Measurements from ENCODE around the gene GPER1.
"Not testable (repeated sequence)": the region's sequence is repeated elsewhere in the genome, so short reads cannot be mapped to it uniquely, and the experiment has no call there.

The GPER1 gene

DNA sequence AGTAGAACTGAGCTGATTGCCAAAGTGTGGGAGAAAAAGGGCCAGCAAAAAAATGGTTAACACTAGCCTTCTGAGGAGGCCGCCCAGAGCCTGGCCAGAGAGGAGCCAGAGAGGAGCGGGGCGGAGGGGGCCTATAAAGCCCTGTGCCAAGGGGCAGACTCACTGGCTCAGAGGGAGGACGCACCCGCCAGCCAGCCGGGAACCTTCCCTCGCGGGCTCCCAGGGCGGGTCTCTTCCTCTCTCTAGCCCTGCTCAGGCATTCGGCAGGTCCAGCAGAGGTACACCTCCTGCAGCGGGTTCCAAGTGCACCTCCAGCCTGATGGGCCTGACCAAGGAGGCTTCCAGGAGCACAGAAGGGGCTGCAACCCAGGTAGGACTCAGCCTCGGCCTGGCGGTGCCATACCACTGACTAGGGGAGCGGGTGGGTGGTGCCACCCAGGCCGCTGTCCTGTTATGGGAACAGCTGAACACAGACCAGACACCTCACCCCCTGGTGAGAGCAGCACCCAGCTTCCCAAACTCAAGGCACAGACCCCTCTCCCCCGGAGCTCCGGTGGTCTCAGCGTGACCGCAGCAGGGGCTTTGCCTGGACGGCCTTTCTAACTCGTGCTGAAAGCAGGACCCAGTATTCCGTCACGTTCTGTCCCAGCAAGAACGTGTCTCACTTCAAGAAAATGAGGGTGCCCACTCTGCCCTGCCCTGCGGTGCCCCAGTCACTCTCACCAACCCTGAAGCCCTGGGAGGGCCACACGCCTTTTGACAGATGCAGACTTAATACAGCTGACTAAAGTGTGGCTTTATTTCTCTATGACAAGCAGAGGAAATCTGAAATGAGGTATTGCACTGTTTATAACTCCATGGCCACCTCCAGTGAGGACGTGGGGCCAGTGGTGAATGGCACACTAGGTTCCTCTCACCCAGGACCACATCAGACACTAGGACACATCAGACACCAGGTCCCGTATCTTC, at the start of gene GPER1:
TSS of gene GPER1 (plus strand) at position 162 of the 969 bp plus-strand sequence. CDS start 3,616 bp downstream, outside the sequence.
- Histone ChIP-seq H3K36me3 (ENCODE audit: control insufficient read depth, insufficient read depth, low read length) (peaks cover 4% of the 10 kb centered on the region), H3K27me3 (replicated peaks; ENCODE audit: control insufficient read depth, insufficient read depth, low read length) (no peaks in the 10 kb centered on the region), H3K4me3 (replicated peaks; ENCODE audit: low read depth, low read length) (peak within 1 kb of the TSS; percentile 66)
- TF ChIP-seq, protein P1, sequence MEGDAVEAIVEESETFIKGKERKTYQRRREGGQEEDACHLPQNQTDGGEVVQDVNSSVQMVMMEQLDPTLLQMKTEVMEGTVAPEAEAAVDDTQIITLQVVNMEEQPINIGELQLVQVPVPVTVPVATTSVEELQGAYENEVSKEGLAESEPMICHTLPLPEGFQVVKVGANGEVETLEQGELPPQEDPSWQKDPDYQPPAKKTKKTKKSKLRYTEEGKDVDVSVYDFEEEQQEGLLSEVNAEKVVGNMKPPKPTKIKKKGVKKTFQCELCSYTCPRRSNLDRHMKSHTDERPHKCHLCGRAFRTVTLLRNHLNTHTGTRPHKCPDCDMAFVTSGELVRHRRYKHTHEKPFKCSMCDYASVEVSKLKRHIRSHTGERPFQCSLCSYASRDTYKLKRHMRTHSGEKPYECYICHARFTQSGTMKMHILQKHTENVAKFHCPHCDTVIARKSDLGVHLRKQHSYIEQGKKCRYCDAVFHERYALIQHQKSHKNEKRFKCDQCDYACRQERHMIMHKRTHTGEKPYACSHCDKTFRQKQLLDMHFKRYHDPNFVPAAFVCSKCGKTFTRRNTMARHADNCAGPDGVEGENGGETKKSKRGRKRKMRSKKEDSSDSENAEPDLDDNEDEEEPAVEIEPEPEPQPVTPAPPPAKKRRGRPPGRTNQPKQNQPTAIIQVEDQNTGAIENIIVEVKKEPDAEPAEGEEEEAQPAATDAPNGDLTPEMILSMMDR (IDR thresholded peaks at IDR 0.05; ENCODE audit: insufficient read depth, low read length, poor library complexity, severe bottlenecking), result no peak
- DNase-seq (ENCODE audit: extremely low read depth, insufficient read length), result no peak

DNA sequence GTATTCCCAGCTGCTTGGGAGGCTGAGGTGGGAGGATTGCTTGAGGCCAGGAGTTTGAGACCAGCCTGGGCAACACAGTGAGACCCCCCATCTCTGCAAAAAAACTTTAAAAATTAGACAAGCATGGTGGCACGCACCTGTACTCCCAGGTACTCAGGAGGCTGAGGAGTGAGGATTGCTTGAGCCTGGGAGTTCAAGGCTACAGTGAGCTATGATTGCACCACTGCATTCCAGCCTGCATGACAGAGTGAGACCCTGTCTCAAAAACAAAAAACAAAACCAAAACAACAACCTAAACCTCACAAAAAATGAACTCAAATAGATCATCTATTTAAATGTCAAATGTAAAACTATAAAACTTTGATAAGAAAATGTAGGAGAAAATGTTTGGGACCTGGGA, 47.7 kb upstream of the GPER1 start:
- H3K36me3 ChIP-seq (ENCODE audit: control insufficient read depth, insufficient read depth, low read length); H3K4me3 ChIP-seq (replicated peaks; ENCODE audit: low read depth, low read length); DNase-seq (ENCODE audit: extremely low read depth, insufficient read length); H3K27me3 ChIP-seq (replicated peaks; ENCODE audit: control insufficient read depth, insufficient read depth, low read length): not testable (repeated sequence)

DNA sequence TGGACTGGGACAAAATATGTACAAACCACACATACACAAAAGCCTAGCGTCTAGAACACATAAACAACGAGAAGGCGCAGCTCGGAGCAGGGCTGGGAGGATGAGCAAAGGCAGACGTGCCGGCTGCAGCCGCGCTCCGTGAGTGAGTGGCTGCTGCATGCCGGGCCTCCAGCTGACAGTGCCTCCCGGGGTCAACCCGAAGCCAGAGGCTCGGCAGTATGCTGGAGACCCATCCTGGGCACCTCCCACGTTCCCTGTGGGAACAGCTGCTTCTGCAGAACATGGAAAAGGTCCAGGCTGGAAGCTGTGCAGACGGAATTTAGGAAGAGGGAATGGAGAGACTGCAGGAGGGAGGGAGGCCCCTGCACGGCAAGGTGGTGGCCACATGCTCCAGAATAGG, 47.1 kb upstream of the GPER1 start:
- Histone ChIP-seq H3K4me3 (replicated peaks; ENCODE audit: low read depth, low read length) (no peak overlapping the region), H3K36me3 (ENCODE audit: control insufficient read depth, insufficient read depth, low read length) (no peaks in the 10 kb centered on the region), H3K27me3 (replicated peaks; ENCODE audit: control insufficient read depth, insufficient read depth, low read length) (no peaks in the 10 kb centered on the region)
- TF ChIP-seq, protein P1 (IDR thresholded peaks at IDR 0.05; ENCODE audit: insufficient read depth, low read length, poor library complexity, severe bottlenecking), result no peak
- DNase-seq (ENCODE audit: extremely low read depth, insufficient read length), result no peak

GRCh38 chr7:1041551-1042491, 46.1 kb upstream of the GPER1 start:
- Histone ChIP-seq H3K4me3 (replicated peaks; ENCODE audit: low read depth, low read length) (no peak overlapping the region), H3K27me3 (replicated peaks; ENCODE audit: control insufficient read depth, insufficient read depth, low read length) (no peaks in the 10 kb centered on the region), H3K36me3 (ENCODE audit: control insufficient read depth, insufficient read depth, low read length) (no peaks in the 10 kb centered on the region)
- no peak for DNase-seq (ENCODE audit: extremely low read depth, insufficient read length)
- TF ChIP-seq, protein P1 (IDR thresholded peaks at IDR 0.05; ENCODE audit: insufficient read depth, low read length, poor library complexity, severe bottlenecking), result no peak

GRCh38 chr7:1042492-1042833, 45.5 kb upstream of the GPER1 start:
- TF ChIP-seq, protein P1 (IDR thresholded peaks at IDR 0.05; ENCODE audit: insufficient read depth, low read length, poor library complexity, severe bottlenecking), result no peak
- no peaks in the 10 kb centered on the region for H3K27me3 ChIP-seq (replicated peaks; ENCODE audit: control insufficient read depth, insufficient read depth, low read length)
- H3K4me3 ChIP-seq (replicated peaks; ENCODE audit: low read depth, low read length), result no peak overlapping the region
- H3K36me3 ChIP-seq (ENCODE audit: control insufficient read depth, insufficient read depth, low read length), result no peaks in the 10 kb centered on the region
- DNase-seq (ENCODE audit: extremely low read depth, insufficient read length), result no peak

Data from GM06990 (cell line).